HepG2 (cell line): Measurements from ENCODE around the gene CNTD1. TPM values are rescaled to one million over a fixed set of nuclear protein-coding genes. Genes with fewer than 3 reads are reported as not detected.

Experiments
- HINFP ChIP-seq: sonication (generic); formaldehyde crosslinking; IDR thresholded peaks from 2 replicates; pipeline ENCODE4 v1.4.0; 2020; ENCODE audit warnings: low read depth, mild to moderate bottlenecking, missing genetic modification reagents
- HMG20A ChIP-seq: IDR thresholded peaks from 2 replicates; pipeline ENCODE4 v1.6.1; 2016; ENCODE audit warnings: borderline replicate concordance
- HOXA3 ChIP-seq: sonication (generic); formaldehyde crosslinking; IDR thresholded peaks from 2 replicates; pipeline ENCODE4 v1.5.0; 2020; ENCODE audit warnings: missing genetic modification reagents
- KLF11 ChIP-seq: IDR thresholded peaks from 2 replicates; pipeline ENCODE4 v1.6.1; 2016; ENCODE audit warnings: missing compliant biosample characterization
- KLF9 ChIP-seq: IDR thresholded peaks from 2 replicates; pipeline ENCODE4 v1.6.1; 2016; ENCODE audit warnings: low read depth
- NFE2L1 ChIP-seq: sonication (generic); formaldehyde crosslinking; IDR thresholded peaks from 2 replicates; pipeline ENCODE4 v1.4.0; 2020; ENCODE audit warnings: missing genetic modification reagents, mild to moderate bottlenecking, borderline replicate concordance
- NKX3-1 ChIP-seq: sonication (generic); formaldehyde crosslinking; IDR thresholded peaks from 2 replicates; pipeline ENCODE4 v1.5.0; 2020; ENCODE audit warnings: missing genetic modification reagents
- SALL2 ChIP-seq: sonication (generic); formaldehyde crosslinking; IDR thresholded peaks from 2 replicates; pipeline ENCODE4 v1.8.1; 2023; ENCODE audit warnings: mild to moderate bottlenecking, missing genetic modification reagents, inconsistent platforms
- SNAI1 ChIP-seq: sonication (generic); formaldehyde crosslinking; IDR thresholded peaks from 2 replicates; pipeline ENCODE4 v1.5.0; 2020; ENCODE audit warnings: mild to moderate bottlenecking, missing genetic modification reagents, borderline replicate concordance
- TARDBP ChIP-seq: sonication (generic); formaldehyde crosslinking; IDR thresholded peaks from 2 replicates; pipeline ENCODE4 v1.8.0; 2022; ENCODE audit warnings: mild to moderate bottlenecking, missing genetic modification reagents
- TCF7 ChIP-seq: sonication (generic); IDR thresholded peaks from 2 replicates; pipeline ENCODE4 v1.6.1; 2016; ENCODE audit warnings: antibody characterized with exemption, low read depth
- TGIF2 ChIP-seq: IDR thresholded peaks from 2 replicates; pipeline ENCODE4 v1.6.1; 2016; ENCODE audit warnings: control low read depth, missing compliant biosample characterization
- TRAFD1 ChIP-seq: sonication (generic); formaldehyde crosslinking; IDR thresholded peaks from 2 replicates; pipeline ENCODE4 v1.5.1; 2020; ENCODE audit warnings: missing genetic modification reagents, mild to moderate bottlenecking, borderline replicate concordance
- YEATS4 ChIP-seq: sonication (generic); formaldehyde crosslinking; IDR thresholded peaks from 2 replicates; pipeline ENCODE4 v1.4.0; 2020; ENCODE audit warnings: missing genetic modification reagents, borderline replicate concordance
- ZC3H13 ChIP-seq: sonication (generic); formaldehyde crosslinking; IDR thresholded peaks from 2 replicates; pipeline ENCODE4 v1.8.1; 2023; ENCODE audit warnings: mild to moderate bottlenecking, missing genetic modification reagents, moderate library complexity
- ZNF609 ChIP-seq: sonication (generic); formaldehyde crosslinking; IDR thresholded peaks from 2 replicates; pipeline ENCODE4 v1.4.0; 2020; ENCODE audit warnings: mild to moderate bottlenecking, missing genetic modification reagents, borderline replicate concordance
- ZSCAN5A ChIP-seq: sonication (generic); formaldehyde crosslinking; IDR thresholded peaks from 2 replicates; pipeline ENCODE4 v1.8.0; 2022; ENCODE audit warnings: mild to moderate bottlenecking, missing genetic modification reagents, borderline replicate concordance
- polyA plus RNA-seq, 8 experiments: library from polyadenylated mRNA; depleted of rRNA in 3 of 8; stranded (reverse) in 7 of 8; unstranded in 1 of 8; fragments of >200 nt; fragmentation: Illumina TruSeq in 4 of 8; extraction: Trizol in 4 of 8; gene quantifications; 2 replicates each; pipeline versions ENCODE4 v1.2.1 to v1.2.3, GENCODE V29; 2011 to 2016; ENCODE audit warnings: low read depth in 4 of 8, missing spikeins in 1 of 8, mixed read lengths in 1 of 8; ENCODE audit not compliant: insufficient read depth in 1 of 8
- total RNA-seq, 5 experiments: library from RNA; depleted of rRNA; stranded (reverse); fragments of >200 nt; fragmentation: Illumina TruSeq; extraction: Trizol; gene quantifications; 2 replicates each; pipeline ENCODE4 v1.2.3, GENCODE V29; 2016; ENCODE audit warnings: low read depth in 1 of 5

The CNTD1 gene
- total and polyA plus RNA-seq, 2 of the 13 experiments (the other 11 are each of a cell fraction or from before 2014, with no cell fraction given) = 0.11 to 0.15 TPM

- TF ChIP-seq ZNF609 (CRISPR knock-in tag) = peak; percentile 45; the same call in 1 of the 2 replicates
- TF ChIP-seq KLF9 (CRISPR knock-in tag) = peak; percentile 77; the same call in 1 of the 2 replicates
- no peak for TF ChIP-seq TCF7
- peak; percentile 18; the same call in 1 of the 2 replicates for TF ChIP-seq SNAI1
- no peak; the same call in 1 of the 2 replicates for TF ChIP-seq NKX3-1
- TF ChIP-seq KLF11 = peak; percentile 76; the same call in 1 of the 2 replicates
- peak; percentile 65; the same call in 1 of the 2 replicates for TF ChIP-seq TRAFD1 (CRISPR knock-in tag)
- TF ChIP-seq NFE2L1 (CRISPR knock-in tag) = no peak
- TF ChIP-seq HMG20A = peak; percentile 21; the same call in 1 of the 2 replicates
- no peak for TF ChIP-seq ZSCAN5A (CRISPR knock-in tag)
- peak; percentile 73 for TF ChIP-seq HOXA3 (CRISPR knock-in tag)
- TF ChIP-seq YEATS4 (CRISPR knock-in tag) = no peak; the same call in 1 of the 2 replicates
- TF ChIP-seq ZC3H13 (CRISPR knock-in tag) = 0 out of 2 replicates have a peak, but pooled peaks have one; percentile 79
- TF ChIP-seq TARDBP = peak; percentile 36; the same call in 1 of the 2 replicates
- peak; percentile 12; the same call in 1 of the 2 replicates for TF ChIP-seq TGIF2 (CRISPR knock-in tag)
- 0 out of 2 replicates have a peak, but pooled peaks have one; percentile 61 for TF ChIP-seq HINFP (CRISPR knock-in tag)
- TF ChIP-seq SALL2 (CRISPR knock-in tag) = peak; percentile 19; the same call in 1 of the 2 replicates
Observed at GRCh38 chr17:42797067-42798007, 1.3 kb upstream of the CNTD1 start (continued).
